HG03025 (cell line): ENCODE results near the gene ATRAID.
"Not testable (repeated sequence)": the region's sequence is repeated elsewhere in the genome, so short reads cannot be mapped to it uniquely, and the experiment has no call there.

Experiments
- ATAC-seq: cut with Tn5 transposase; IDR thresholded peaks from one replicate; pipeline ENCODE4 v1.9.1; 2021; ENCODE audit warnings: mild to moderate bottlenecking, moderate library complexity; ENCODE audit not compliant: unreplicated experiment, low FRiP score

The ATRAID gene

GRCh38 chr2:27211943-27212625 is at the start of gene ATRAID, which contains the start of gene SLC5A6:
Gene ATRAID, plus strand, starts transcription at chr2:27212041. Its CDS starts 328 bp downstream, at chr2:27212369.
Gene SLC5A6, minus strand, starts transcription at chr2:27212268. Its CDS starts 4,618 bp downstream, at chr2:27207650.
- peak; percentile 79 for ATAC-seq

GRCh38 chr2:27162151-27163121 is 49.4 kb upstream of the ATRAID start:
- ATAC-seq = no peak

- no peak for ATAC-seq
Observed at GRCh38 chr2:27164960-27165763, 46.7 kb upstream of the ATRAID start.

- no peak for ATAC-seq
Observed at GRCh38 chr2:27170581-27171337, 41.1 kb upstream of the ATRAID start.

GRCh38 chr2:27171351-27171848 is 40.4 kb upstream of the ATRAID start:
- no peak for ATAC-seq

GRCh38 chr2:27174638-27175037 is 37.2 kb upstream of the ATRAID start:
- no peak for ATAC-seq

GRCh38 chr2:27175330-27175729 is 36.5 kb upstream of the ATRAID start:
- ATAC-seq = no peak

- not testable (repeated sequence) for ATAC-seq
Observed at GRCh38 chr2:27175781-27176180, 36.1 kb upstream of the ATRAID start.

GRCh38 chr2:27177441-27178351 is 34.1 kb upstream of the ATRAID start:
- no peak for ATAC-seq

GRCh38 chr2:27178469-27178868 is 33.4 kb upstream of the ATRAID start:
- ATAC-seq = no peak

- no peak for ATAC-seq
Observed at GRCh38 chr2:27179344-27180000, 32.4 kb upstream of the ATRAID start.

- ATAC-seq = no peak
Observed at GRCh38 chr2:27182346-27182745, 29.5 kb upstream of the ATRAID start.

- no peak for ATAC-seq
Observed at GRCh38 chr2:27184115-27184514, 27.7 kb upstream of the ATRAID start.

GRCh38 chr2:27185331-27186026 is 26.4 kb upstream of the ATRAID start:
- ATAC-seq = no peak

GRCh38 chr2:27186613-27187345 is 25.1 kb upstream of the ATRAID start:
- ATAC-seq = no peak

GRCh38 chr2:27189989-27190388 is 21.9 kb upstream of the ATRAID start:
- no peak for ATAC-seq
